Measurements from ENCODE around the gene GUCY2C. TPM values are rescaled to one million over a fixed set of nuclear protein-coding genes. Genes with fewer than 3 reads are reported as not detected.
A peak's percentile ranks its signal among the peaks of the same experiment; 100 is the strongest.

Gene GUCY2C
- total RNA-seq, 1 donor from 2014 or later: 0.12 TPM

GRCh38 chr12:14628771-14629170, 67.6 kb downstream of the GUCY2C start:
- no peak for DNase-seq (ENCODE audit: low spot score)

- no peak for DNase-seq (ENCODE audit: low spot score)
Observed at GRCh38 chr12:14621826-14622225, 74.6 kb downstream of the GUCY2C start.

DNA sequence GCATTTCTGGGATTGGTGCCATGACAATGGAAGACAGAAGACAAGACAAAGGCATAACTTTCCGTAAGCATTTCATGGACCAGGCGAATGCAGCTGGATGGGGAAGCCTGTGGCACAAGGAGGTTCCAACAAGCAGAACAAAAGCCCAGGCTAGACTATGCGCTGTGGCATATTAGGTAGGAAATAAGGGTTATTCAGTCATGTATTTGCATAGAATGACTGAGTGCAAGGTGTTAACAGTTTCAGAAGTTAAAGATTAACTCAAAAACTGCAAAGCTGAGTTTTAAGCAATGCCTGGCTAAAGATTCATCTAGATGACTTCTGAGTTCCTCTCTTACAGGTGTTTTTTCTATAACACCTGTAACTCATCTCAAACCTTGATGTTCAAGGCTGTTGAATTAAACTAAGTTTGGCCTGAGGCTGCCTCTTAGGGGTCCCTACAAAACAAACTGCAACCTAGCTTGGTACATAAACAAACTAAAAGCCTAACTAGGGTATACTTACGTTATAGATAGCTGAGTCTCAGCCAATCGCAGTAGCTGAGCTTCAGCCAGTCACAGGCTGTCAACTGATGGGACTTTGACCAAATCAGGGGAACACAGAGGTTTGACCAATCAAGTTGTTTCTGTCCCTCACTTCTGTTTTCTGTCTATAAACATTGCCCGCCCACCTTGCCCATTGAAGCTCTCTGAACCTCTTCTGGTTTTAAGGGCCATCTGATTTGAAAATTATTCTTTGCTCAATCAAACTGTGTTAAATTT, 76.5 kb downstream of the GUCY2C start:
- peak; percentile 53 for DNase-seq (ENCODE audit: low spot score)

DNA sequence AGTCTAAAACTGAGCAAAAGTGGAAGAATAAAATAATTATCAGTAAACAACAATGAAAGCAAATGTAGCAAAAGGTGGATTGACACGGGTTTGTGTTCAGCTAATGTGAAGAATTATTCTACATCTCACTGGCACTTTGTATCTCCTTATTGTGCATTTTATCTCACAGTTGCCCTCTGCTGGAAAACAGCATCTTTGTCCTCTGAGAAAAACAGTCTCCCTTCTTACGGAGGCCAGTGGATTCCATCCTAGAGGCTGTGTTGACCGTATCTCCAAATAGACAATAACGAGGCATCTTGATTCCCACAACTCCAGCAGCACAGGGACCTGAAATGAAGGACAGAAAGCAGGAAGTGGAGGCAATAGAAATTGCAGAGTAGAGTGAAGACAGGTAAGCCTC, 77.4 kb downstream of the GUCY2C start:
- peak; percentile 30 for DNase-seq (ENCODE audit: low spot score)

DNA sequence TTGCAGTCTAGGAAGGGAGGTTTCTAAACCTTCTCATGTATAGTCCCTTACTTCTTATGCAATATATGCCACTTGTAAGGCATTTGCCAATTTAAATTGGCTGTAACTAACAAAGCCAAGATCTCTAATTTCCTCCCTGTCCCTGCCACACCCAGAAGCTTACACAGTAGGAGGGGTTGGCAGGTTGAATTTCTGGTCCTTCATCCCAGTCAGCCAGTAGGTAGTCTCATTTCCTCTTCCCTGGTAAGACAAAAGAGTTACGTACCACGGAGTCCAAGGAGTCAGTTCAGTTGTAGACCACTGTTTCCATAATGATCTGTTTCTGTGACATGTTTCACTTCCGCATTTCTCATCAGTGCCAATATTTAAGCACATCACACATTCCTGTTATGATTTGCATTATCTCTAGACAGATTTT, 81.7 kb downstream of the GUCY2C start:
- DNase-seq (ENCODE audit: low spot score): peak; percentile 34

GRCh38 chr12:14613718-14614117, 82.7 kb downstream of the GUCY2C start:
- DNase-seq (ENCODE audit: low spot score): no peak

GRCh38 chr12:14612898-14613445, 83.4 kb downstream of the GUCY2C start:
- no peak for DNase-seq (ENCODE audit: low spot score)

DNA sequence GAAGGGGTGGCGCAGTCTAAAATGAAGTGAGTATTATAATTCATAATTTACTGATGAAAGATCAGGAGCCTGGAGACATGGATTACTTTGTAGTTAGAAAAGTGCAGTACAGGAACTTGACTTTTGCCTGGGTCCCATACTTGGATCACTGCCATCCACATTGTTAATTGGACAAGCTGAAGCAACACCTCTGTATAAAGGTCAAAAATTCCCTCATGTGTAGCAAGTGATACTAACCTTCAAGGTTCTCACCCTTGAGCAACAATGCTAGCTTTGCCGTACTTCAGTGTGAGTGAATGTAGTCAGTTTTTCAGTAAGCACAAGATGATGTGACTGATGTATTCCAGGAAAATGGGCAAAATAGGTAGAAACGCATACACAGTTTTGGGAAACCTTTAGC, 84.1 kb downstream of the GUCY2C start:
- DNase-seq (ENCODE audit: low spot score): no peak

- no peak for DNase-seq (ENCODE audit: low spot score)
Observed at GRCh38 chr12:14611640-14612203, 84.7 kb downstream of the GUCY2C start.

- DNase-seq (ENCODE audit: low spot score): no peak
Observed at GRCh38 chr12:14607568-14607967, 88.8 kb downstream of the GUCY2C start.

DNA sequence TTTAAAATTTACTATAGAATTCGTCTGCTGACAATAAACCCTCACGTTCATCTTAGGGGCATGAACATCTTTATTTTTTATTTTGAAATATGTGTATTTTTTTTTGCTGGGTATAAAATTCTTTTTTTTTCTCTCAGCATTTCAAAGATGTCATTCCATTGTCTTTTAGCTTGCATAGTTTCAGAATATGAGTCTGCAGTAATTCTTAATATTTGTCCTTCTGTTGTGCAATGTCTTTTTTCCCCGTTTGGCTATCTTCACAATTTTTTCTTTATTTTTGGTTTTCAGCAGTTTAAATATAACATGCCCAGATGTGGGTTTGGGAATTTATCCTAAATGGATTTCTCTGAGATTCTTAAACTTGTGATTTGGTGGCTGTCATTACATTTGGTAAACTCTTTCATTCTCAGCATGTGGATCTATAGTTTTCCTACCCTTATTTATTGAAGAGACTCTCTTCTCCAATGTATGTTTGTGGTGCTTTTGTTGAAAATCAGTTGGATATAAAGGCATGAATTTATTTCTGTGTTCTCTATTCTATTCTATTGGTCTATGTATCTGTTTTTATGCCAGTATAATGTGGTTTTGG, 90.9 kb downstream of the GUCY2C start:
- DNase-seq (ENCODE audit: low spot score): no peak

DNA sequence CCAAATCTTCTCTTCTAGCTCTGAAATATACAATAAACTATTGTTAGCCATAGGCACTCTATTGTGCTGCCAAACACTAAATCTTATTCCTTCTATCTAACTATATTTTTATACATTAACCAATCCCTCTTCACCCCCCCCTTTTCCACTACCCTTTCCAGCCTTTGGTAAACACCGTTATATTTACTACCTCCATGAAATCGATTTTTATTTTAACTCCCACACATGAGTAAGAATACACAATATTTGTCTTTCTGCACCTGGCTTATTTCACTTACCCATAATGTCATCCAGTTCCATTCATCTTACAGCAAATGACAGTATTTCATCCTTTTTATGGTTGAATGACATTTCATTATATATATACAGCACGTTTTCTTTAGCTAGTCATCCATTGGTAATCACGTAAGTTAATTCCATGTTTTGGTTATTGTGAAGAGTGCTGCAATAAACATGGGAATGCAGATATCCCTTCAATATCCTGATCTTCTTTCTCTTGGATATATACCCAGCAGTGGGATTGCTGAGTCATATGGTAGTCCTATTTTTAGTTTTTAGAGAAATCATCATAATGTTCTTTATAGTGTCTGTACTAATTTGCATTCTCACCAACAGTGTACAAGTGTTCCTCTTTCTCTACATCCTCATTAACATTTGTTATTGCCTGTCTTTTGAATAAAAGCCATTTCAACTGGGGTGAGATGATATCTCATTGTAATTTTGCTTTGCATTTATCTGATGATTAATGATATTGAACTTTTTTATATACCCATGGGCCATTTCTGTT, 94.5 kb downstream of the GUCY2C start:
- no peak for DNase-seq (ENCODE audit: low spot score)

- DNase-seq (ENCODE audit: low spot score): no peak
Observed at GRCh38 chr12:14597480-14597879, 98.9 kb downstream of the GUCY2C start.

DNA sequence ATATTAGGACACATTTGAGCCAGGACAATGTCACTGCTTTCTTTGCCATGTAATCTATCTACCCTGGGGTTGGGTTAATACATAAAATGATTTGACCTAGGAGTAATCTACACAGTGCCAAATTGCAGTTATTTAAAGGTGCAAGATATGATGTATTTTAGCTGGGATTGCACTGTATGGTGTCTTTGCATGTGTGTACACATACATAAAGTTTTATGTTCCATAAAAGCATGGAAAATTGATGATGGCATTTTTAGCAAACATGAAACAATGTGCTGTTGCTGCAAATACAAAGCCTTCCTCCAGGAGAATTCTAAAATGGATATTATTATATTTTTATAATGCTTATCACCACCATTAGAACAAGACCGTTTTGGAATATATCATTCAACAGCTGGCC, 104.7 kb downstream of the GUCY2C start:
- DNase-seq (ENCODE audit: low spot score): no peak

DNA sequence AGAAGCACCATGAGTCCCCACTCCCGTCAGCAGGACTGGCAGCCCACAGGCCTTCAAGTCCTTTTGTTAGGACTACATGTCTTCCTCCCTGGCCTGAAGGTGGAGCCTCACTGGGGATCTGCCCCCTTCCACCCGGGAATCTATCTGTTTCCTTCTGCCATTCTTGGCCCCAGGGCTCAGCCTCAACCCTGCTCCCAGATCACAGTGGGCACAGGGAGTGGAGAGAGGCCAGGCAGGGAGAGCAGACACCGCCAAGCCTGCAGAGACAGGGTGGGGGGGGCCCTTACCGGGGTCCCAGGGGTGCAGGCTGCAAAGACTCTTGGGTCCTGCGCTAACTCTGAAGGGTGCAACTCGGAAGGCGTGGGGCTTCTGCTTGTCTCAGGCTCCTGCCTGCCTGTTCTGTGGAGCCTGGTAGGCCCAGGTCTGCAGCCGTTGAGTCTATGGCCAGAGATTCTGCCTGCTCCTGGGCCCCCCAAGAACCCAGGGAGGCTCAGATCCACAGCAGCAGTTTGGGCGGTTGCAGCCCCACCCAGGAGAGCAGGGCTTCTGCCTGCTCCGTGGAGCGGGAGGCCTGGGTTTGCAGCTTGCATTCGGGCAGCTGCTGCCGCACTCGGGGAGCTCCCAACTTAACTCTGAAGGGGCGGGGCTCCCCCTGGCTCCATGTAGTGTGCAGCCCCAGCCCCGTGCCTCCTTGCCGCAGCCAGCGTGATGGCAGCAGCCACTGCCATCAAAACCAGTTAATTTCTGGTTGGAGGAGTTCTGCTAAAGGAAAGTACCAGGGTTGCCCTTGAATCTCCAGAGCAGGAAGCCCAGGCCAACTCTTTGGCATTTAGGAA, 107.0 kb downstream of the GUCY2C start:
- no peak for DNase-seq (ENCODE audit: low spot score)

DNA sequence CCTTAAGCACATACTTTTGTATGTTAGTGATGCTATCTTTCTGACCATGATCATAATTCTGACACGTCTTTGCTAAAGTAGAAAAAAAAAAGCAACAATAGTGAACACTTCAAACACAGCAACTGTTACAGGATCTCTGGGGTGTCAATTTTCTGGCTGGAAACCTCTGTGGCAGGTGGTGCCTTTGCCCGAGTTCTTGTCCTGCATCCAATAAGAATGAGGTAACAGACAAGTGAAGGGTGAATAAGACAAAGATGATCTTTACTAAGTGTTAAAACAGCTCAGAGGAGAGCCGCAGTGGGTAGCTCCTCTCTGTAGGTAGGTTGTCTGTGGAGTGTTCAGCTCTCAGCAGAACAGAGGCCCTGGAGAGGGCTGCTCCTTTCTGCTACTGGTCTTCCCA, 107.8 kb downstream of the GUCY2C start:
- no peak for DNase-seq (ENCODE audit: low spot score)

DNA sequence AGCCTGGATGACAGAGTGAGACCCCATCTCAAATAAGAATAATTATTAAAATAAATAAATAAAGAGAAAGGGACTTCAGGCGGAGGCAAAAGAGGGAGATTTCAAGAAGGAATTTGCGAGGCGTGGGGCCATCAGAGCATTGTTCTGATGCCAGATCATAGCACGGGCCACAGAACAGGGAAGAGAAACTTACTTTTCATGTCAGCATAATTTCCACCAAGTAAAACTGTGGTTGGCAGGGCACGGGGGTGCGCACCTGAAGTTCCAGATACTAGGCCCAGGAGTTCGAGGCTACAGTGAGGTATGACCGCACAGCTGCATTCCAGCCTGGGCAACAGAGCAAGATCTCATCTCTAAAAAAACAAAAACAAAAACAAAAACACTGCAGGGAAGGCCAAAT, 117.8 kb downstream of the GUCY2C start:
- no peak for DNase-seq (ENCODE audit: low spot score)

DNA sequence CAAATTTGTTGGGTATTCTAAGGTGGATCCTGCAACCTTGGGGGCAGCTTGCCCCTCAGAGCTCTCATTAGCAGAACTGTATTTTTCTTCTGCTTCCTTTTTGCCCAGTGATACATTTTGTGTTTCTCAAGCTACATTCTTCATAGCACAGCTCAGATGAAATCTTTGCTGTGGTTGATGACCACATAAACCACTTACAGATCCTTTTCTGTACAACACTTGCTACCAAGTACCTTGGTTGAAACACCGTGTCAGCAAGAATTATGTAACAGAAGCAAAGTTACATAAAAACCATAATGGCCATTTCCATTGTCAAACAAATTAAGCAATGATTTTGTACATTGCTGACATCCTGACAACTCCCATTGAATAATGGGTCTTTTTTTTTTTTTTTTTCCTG, 119.1 kb downstream of the GUCY2C start:
- no peak for DNase-seq (ENCODE audit: low spot score)

DNA sequence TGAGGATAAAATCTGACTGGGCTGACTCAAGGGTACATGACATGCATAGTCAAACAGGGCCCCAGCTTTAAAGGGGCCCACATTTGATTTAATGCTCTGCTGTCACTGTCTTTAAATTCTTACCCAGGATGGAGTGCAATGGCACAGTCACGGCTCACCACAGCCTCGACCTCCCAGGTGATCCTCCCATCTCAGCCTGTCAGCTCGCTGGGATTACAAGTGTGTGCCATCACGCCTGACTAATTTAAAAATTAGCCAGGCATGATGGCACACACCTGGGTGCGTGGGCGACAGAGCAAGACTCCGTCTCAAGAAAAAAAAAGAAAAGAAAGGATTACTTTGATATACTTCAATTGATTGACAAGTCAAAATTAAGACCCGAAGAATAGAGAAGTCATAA, 119.5 kb downstream of the GUCY2C start:
- DNase-seq (ENCODE audit: low spot score): no peak

- DNase-seq (ENCODE audit: low spot score): no peak
Observed at GRCh38 chr12:14575585-14575984, 120.8 kb downstream of the GUCY2C start.

DNA sequence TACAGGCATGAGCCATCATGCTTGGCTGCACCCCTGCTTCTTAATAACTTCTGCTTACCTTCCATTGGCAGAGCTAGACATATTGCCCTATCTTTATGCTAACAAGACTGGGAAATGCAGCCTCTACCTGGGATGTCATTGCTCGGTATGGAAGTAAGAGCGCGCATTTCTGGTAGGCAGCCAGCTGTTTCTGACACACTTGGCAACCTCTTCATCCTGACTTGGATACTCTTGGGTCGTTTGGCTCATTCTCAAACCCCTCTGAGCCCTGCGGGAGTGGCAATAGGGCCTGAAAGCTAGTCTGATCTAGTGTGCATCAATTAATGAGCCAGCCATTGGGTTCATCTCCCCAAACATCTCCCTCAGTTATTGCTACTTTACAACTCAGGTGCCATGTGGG, 123.3 kb downstream of the GUCY2C start:
- DNase-seq (ENCODE audit: low spot score): no peak
